ENCODE results near the gene NOD2.

NOD2 gene

GRCh38 chr16:50671644-50672260 is 21.7 kb upstream of the NOD2 start:
- DNase-seq: no peak

- DNase-seq: no peak
These were observed 19.7 kb upstream of the NOD2 start for GRCh38 chr16:50673496-50674275.

DNA sequence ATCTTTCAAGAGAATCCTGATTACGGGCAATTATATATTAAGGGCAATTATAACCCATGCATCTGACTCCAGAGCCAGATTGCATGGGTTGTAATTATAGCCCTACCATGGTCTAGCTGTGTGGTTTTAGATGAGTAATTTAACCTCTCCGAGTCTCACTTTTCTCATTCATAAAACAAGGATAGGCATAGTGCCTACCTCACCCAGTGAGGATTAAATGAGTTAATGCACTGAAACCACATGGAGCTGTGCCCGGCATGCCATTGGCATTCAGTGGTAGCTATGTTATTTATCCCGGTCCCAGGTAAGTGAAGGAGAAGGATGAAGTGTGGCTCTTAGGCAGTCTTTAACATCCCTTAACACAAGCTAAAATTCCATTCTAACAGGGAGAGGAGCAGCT is 18.6 kb upstream of the NOD2 start:
- no peak for DNase-seq

- DNase-seq: no peak
These were observed 17.5 kb upstream of the NOD2 start for GRCh38 chr16:50675686-50676610.

- DNase-seq: no peak
These were observed 16.7 kb upstream of the NOD2 start for GRCh38 chr16:50676684-50677225.

DNA sequence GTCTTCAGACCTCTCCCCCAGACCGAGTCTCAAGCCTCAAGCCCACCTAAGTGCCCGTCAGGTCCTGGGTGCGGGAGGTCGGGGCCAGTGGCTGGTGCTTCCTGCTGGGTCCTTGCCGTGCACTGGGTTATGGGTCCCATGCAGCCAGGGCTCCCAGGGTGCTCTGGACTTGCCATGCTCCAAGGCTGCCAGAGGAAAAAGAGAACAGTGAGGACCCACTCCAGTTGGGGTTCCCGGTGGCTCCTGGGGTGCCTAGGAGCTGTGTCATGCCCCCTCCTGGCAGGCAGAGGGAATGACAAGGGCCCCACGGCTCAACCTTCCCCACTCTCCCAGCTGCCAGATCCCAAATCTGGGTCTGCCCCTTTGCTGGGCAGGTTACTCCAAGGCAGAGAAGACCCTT is 16.1 kb upstream of the NOD2 start:
- no peak for DNase-seq

GRCh38 chr16:50678531-50678930 is 14.9 kb upstream of the NOD2 start:
- no peak for DNase-seq

DNA sequence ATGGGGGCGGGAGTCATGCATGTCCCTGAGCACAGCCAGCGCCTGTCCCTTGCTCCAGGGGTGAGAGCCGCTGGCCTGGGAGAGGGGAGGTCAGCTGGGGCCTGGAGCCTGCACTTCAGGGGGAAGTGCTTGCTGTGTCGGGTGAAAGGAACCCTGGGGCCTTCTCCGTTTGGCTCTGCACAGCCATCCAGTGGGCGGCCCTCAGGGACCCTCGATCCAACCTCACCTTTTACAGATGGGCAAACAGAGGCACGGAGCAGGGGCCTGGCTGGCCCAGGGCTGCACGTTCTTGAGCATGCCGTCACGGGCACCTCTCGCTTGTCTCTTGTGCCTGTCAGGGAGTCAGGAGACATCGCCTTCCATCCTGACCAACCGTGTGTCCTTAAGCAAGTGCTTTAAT is 14.1 kb upstream of the NOD2 start:
- DNase-seq: no peak

- no peak for DNase-seq
These were observed 13.5 kb upstream of the NOD2 start for GRCh38 chr16:50679676-50680555.

- DNase-seq: no peak
These were observed 12.9 kb upstream of the NOD2 start for GRCh38 chr16:50680556-50680893.

GRCh38 chr16:50681021-50681885 is 12.2 kb upstream of the NOD2 start, which contains the start of gene SNX20:
TSS of gene SNX20 (minus strand) at chr16:50681312. CDS start at chr16:50677526, 3,786 bp downstream.
- no peak for DNase-seq

GRCh38 chr16:50683689-50684374 is 9.6 kb upstream of the NOD2 start:
- DNase-seq: no peak

DNA sequence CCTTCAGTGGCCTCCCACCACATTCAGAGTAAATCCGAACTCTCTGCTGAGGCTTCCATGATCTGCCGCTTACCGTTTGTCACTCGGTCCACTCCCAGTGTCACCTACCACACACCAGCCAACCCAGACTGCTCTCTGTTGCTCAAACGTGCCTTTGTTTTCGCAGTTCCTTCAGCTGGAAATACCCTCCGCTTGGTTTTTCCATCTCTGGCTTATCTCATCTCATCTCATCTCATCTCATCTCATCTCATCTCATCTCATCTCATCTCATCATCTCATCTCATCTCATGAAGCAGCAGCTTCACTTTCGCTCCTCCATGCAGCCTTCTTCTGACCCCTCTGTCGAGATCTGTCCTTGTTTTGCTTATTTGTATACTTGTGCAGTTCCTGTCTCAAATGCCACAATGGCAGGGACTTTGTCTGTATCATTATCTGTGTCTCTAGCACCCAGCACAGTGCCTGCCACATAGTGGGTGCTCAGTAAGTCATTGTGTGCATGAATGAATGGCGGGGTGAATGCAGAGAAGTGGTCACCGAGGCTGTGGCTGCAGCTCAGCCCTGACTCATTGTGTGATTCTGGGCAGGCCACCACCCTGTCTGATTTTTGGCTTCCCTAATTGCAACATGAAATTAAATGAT is 8.5 kb upstream of the NOD2 start:
- DNase-seq: no peak

GRCh38 chr16:50685462-50686063 is 7.8 kb upstream of the NOD2 start:
- DNase-seq: no peak

DNA sequence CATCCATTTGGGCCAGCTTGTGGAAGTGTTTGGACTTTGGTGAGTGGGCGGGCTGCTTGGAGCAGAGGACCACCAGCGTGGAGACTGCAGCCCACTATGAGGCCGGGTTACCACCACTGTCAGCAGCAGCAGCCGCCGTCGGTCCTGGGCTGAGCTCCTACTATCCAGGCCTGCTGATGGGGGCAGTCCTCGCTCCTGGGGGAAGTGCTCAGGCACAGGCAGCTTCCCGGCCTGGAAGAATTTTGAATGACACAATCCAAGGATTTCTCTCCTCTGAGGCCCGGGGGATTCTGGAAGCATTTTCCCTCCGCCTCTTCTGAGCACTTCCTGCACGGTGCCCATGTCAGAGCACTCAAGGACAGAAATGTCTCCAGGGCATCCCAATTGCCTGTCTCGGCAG is 5.3 kb upstream of the NOD2 start:
- no peak for DNase-seq

- DNase-seq: no peak
These were observed 4.5 kb upstream of the NOD2 start for GRCh38 chr16:50688867-50689266.

DNA sequence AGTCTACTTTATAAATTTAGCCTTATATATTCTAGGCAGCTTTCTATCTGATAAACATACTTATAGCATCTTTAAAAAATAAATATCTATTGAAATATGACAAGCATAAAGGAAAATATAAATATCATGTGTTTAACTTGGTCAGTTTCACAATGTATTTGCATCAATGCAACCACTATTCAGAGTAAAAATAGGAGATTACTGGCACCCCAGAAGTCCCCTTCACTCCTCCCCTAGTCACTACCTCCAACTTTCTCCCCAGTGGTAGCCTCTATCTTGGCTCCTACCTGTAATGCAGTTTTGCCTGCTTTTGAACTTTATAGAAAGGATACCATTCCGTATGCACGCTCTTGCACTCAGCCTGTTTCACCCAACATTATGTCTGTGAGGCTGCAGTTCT is 3.2 kb upstream of the NOD2 start:
- DNase-seq: no peak

DNA sequence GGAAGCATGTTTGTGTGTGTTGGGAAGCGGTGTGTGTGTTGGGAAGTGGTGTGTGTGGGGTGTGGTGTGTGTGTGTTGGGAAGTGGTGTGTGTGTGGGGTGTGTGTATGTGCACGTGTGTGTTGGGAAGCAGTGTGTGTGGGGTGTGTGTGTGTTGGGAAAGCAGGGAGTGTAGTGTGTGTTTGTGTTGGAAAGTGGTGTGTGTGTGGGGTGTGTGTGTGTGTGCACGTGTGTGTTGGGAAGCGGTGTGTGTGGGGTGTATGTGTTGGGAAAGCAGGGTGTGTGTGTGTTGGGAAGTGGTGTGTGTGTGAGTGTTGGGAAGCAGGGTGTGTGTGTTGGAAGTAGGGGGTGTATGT is 785 bp upstream of the NOD2 start:
- no peak for DNase-seq

DNA sequence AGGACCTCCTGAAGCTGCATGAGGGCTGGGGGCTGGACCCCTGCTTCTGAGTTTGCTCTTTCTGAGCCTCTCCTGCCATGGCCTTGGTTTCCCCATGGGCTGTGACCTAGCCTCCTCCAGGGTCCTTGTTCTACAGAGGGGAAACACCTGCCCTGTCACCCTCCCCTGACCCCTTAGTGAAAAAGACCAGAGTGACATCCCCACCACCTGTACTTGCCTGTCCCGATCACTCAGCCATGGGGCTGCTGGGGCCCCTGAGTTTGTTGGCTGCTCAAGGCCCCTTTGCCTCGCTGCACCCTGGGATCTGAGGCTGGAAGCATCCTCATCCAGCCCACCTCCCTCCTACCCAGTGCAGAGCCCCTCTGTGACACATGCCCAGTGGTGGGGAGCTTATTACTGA is 800 bp downstream of the NOD2 start:
- no peak for DNase-seq
